MV-4-11 (cell line): ENCODE measurements around the gene CHRNE.
A peak's percentile ranks its signal among the peaks of the same experiment; 100 is the strongest.

ENCODE experiments used
- DNase-seq: peaks from one replicate; lab custom pipeline; 2025; lab: John Stamatoyannopoulos, UW

Gene CHRNE

DNA sequence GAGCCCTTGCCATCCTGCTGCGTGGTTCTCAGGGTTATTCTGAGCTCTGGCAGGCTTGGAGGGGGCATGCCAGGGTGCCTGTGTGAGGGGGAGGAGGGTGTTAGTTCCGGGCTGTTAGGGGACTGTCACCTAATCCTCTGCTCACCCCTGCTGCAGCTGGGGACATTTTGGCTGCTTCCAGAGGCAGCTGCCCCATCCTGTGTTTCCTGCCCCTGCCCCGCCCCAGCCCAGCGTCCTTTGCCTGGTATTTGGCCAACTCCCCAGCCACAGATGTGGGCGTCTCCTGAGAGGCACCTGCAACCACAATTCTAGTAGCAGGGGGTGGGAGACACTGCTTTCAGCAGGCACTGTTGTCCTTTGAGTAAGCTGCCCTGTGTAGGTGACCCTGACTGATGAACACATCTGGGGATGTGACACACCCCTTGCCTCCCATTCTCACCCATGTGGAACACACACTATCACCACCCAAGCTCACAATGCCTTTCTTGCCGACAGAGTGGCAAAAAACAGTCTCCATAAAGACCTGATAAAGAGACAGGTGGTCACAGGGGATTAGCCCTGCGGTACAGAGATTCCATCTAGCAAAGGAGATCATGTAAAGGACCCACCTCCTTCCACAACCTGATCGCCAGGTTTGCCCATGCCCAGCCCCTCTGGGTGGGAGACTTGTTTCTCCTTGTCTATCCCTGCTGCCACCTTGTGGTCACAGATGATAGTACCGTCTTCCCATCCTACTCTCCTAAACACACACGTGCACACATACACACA is at the start of gene CHRNE:
CHRNE (minus strand) TSS at position 48 of the 768 bp plus-strand sequence; CDS start at position 13, 35 bp downstream.
- DNase-seq, result peak; percentile 36

DNA sequence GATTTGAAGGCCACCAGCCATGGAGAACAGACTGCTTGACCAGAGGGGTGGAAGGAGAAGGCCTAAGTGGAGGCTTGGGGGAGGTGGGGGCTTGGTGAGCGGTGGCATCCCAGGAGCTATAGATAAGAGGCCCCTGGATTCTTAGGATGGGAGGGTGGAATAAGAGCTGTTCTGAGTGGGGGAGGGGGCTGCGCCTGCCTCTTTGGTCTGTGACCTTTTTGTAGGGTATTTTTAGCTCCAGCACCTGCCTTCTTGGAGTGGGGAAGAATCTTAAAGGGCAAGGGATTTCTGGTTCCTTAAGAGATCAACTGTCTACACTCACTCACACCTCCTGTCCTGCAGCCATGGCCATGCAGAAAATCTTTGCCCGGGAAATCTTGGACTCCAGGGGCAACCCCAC is 48.6 kb upstream of the CHRNE start:
- no peak for DNase-seq

DNA sequence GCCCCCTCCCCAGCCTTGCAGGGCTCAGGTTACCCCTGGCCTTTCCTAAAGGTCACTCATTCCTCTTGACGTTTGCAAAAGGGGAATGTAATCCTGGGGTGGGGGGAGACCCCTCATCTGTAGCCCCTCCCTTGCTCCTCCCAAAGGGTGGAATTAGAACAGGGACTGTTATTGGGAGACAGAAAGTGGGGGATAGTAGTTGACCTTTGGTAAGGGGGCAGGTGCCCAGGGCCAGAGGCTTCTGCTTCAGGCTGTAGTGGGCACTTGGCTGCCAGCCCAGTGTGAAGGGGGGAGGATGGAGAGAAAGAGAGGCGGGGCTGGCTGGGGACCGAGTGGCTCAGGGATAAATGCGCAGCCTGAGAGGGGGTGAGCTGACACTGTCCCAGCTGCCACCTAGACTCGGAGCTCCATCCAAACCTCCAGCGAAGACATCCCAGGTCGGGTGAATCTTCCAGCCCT is 47.9 kb upstream of the CHRNE start, which contains the start of gene ENO3:
ENO3 (plus strand) TSS at position 374 of the 459 bp plus-strand sequence. CDS start 711 bp downstream, outside the sequence.
- DNase-seq, result no peak

DNA sequence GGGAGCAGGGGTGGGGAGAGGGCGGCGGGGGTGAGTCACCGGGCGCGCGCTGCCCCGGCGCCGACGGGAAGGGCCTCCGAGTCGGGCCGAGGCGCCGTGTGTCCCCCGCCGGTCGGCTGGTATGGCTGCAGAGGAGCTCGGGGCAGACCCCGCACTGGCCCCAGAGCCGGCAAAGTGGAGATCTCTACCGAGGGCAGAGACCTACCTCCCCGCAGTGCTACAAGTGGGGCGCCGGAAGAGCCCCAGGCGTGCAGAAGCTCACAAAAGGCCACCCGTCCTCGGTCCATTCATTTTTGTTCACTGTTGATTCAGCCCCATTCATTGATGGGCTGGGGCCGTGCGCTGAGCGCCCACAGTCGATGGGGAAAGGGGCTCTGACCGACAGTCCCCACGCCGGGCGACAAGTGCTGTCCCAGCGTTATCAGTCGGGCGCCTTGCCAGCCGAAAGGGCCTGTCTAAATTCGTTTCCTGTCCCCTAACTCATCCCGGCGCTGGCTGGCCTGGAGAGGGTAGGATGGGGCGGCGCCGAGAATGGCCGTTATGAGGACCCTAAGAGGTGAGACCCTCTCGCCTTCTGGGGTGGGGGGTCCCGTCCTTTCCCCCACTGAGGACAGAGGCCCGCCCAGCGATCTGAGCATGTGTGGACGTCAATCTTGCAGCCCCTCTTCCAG is 47.3 kb upstream of the CHRNE start:
- peak; percentile 42 for DNase-seq

DNA sequence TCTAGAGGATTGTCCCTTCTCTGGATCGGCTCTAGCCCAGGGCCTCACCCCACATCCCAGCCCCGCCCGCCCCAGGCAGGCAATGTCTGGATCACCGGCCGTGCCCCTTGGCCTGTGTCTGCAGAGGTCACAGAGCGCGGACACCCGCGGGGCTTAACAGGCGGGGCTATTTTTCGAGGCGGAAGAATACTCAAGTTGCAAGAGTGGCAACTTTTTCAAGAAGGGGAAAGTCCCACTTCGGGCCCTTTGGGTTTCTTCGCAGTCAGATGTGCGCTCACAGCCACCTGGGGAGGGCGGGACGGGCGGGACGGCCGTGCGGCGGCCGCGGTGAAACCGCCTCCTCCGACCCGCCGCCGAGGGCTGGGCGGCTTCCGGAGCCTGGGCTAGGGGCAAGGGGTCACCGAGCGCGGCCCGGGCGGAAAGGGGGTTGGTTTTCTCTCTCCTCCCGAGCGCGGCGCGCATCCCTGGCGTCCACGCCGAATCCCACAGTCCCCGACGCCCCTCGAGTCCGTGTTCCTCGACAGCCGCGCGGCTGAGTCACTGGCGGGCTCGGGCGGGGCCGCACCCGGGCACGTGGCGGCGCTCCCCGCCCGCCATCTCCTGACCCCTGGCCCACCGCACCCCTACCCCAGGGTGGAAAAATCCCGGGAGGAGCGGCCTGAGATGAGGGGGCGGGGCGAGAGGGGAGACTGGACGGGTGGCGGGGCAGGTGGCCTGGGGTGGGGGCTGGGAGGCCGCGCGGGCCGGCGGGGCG is 46.6 kb upstream of the CHRNE start:
- peak; percentile 73 for DNase-seq

DNA sequence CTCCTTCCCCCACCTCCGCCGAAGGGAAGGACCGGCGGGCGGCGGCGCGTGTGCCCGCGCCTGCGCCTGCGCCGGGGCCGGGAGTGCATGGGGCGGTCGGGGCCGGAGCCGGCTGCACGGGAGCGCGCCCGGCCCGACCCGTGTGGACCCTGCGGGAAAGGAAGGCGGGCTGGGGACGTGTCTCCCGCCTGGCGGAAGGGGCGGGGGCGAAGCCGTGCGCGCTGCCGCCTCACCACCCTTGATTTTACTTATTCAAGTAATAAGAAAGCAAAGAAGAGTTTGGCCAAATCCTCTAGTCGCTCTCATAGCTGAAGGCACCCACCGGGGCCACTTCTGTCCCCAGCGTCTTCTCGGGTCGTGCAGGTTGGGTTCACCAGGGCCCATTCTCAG is 46.0 kb upstream of the CHRNE start:
- DNase-seq, result peak; percentile 89

DNA sequence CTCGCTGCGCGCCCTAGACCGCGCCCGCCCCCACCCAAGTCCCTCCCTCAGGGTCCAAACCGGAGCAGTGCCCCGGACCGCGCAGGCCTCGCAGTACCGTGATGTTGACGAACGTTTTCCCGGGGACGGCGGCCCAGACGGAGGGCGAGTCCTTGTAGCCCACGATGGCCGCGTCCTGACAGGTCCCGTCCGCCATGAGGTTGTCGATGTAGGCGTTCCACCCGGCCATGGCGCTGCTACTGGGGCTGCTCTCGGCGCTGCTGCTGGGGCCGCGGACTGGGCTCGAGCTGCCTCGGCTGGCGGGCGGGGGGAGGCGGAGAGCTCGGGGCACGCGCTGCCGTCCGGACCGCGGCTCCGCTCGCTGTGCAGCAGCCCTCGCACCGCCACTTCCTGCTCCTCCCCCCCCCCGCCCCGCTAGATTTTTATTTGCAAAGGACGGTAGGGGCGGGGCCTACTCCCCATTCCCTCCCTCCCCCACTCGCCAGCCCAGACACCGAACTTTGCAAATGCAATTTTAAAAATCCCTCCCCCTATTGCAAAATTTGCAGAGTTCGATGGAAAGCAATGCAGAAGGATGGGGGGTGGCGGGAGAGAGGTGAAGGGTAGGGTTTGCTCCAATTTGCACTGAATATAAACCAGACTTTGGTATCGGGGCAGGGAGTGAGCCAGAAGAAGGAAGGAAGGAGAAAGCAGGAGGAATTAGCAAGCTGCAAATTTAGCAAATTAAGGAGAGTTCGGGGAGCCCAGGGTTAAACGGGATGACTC is 45.5 kb upstream of the CHRNE start, which contains the start of gene PFN1:
PFN1 (minus strand) TSS at position 365 of the 765 bp plus-strand sequence; CDS start at position 229, 136 bp downstream.
- DNase-seq, result peak; percentile 93

DNA sequence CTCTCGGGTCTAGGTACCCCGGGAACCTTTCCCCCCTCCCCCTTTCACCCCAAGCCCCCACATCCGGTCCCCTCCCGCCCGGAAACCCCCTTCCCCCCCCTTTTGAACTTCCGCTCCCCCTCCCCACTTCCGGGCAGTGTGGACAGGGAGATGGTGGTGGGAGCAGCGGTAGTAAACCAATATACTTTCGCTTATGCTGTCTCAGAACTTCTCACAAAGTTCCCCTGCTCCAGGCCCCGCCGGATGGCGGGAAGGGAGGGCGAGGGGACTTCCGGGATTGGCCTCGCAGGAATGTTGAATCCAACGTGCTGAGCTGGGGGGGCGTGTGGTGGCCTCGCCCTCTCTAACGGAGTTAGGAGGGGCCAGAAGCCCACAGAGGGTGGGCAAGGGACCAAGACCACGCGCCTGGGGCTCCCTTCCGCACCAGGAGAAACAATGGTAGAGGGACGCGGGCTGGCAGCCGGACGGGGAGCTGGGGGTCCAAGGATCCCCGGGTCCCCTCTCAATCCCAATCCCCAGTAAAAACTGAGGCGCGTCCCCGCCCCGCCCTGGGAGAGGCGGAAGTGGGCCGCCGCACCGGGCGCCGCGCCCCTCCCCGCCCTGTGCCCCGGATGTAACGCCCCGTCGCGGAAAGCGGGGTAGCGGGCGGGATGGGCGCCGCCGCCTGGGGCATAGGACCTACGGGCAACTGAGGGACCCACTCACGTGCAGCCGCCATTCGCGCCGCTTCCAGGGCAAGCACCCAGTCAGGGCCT is 44.7 kb upstream of the CHRNE start:
- peak; percentile 45 for DNase-seq

DNA sequence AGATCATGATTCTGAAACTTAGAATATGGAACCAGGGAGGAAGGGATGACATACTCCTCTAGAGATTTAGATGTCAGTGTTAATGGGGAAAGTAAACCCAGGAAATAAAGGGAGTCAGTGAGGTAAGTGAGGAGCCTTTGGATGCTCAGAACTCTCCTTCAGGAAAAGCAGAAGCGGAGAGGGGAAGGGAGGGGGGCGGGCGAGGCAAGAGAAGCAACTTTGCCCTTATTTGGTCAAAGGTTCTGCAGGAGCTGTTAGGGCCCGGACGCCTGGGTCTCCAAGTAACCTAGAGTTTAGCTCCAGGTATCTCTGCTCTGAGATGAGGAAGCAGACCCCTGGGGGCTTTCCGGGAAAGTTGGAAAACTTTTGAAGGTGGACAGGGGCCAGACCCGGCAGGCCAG is 44.1 kb upstream of the CHRNE start:
- DNase-seq, result peak; percentile 38

DNA sequence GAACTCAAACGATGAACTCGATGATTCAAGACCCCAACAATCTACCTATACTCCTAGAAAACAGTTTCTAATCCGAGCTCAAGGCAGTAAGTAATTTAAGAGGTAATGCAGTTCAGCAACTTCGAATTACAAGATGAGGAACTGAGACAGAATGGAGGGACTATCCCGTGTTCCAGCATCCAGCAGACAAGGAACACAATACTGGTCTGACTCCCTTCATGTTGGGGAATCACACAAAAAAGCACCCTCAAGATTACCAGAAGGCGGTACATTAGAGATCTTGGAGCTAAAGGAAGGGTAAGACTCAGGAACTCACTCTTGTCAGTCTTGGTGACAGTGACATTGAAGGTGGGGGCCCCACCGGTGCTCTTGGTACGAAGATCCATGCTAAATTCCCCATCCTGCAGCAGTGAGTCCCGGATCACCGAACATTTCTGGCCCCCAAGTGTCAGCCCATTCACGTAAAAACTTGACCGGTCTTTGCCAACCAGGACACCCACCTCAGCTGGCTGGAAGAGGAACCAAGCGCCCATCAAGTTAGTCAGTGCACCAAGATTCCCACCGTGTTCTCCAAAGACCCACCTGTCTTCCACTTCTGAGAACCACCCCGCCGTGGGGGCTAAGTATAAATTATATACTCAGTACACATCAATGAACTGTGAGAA is 43.5 kb upstream of the CHRNE start:
- no peak for DNase-seq

DNA sequence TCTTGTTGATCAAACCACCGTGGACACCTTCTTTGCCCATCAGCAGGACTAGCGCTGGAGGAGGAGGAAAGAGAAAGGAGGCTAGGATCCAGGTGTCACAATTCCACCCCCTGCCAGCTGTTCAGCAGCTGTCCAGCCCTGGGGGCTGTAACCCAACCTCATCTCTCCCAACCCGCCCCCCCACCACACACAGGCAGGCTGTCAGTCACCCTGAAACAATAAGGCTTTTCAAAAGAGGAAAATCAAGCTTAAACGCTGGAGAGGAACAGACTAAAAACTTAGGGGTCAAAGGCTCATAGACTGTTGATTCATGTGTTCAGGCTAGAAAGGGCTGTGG is 43.0 kb upstream of the CHRNE start:
- DNase-seq, result no peak

DNA sequence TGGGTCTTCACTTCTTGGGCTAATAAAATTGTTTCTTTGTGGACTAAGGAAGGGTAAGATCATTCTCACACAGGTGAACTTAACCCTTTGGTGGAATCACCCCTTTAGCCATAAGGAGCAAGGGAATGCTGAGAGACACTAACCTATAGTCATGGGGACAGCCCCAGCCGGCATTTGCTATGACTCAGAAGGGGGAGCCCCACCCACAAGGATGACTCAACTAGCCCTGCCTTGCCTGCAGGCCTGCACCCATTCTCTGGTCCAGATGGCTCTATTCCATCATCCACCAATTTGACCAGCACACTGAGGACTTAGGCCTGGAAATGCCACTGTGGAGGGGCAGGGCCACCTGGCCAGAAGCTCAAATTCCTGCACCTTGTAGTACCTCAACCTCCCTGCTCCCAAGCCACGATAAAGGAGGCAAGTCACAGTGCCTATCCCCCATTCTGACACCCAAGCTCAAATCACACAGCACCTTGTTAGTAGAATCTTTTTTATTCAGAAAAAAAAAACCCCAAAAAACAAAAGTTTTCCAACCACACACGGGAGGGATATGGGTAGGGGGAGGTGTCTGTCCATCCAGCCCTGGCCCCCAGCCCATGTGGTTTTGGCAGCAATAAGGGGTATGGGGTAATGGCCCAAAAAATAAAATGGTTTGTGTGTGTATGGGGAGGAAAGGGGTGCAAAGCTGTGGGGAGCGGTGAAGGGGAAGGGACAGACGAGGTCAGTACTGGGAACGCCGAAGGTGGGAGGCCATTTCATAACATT is 42.5 kb upstream of the CHRNE start:
- peak; percentile 80 for DNase-seq

DNA sequence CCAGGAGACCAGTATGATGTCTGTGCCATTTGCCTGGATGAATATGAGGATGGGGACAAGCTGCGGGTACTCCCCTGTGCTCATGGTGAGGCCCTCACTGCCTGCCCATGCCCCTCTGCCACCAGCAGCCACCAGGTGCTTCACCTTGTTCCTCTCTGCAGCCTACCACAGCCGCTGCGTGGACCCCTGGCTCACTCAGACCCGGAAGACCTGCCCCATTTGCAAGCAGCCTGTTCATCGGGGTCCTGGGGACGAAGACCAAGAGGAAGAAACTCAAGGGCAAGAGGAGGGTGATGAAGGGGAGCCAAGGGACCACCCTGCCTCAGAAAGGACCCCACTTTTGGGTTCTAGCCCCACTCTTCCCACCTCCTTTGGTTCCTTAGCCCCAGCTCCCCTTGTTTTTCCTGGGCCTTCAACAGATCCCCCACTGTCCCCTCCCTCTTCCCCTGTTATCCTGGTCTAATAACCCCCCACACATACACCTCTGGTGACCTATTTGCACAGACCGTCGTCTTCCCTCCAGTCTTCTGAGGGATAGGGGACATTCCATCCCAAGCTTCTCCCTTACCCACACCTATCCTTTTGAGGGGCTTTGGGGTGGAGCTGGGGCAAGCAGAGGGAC is 41.8 kb upstream of the CHRNE start:
- DNase-seq, result no peak

DNA sequence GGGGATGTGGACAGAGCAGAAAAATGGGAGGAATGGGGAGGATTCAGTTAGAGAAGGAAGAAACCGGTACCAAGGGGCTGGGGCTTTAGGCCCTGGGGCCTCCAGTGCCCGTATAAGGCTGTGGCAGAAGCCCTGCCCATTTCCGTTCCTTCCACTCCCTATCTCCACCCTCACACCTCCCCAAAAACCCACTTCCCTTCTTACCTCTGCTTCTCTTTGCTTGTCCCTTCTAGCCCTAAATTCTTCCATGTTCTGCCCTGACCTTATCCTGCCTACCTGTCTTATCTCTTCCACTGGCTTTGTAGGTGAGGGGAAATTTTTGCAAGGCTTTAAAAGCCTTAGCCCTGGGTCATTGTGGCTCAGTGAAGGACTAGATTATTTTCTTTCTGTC is 41.3 kb upstream of the CHRNE start:
- DNase-seq, result peak; percentile 72

DNA sequence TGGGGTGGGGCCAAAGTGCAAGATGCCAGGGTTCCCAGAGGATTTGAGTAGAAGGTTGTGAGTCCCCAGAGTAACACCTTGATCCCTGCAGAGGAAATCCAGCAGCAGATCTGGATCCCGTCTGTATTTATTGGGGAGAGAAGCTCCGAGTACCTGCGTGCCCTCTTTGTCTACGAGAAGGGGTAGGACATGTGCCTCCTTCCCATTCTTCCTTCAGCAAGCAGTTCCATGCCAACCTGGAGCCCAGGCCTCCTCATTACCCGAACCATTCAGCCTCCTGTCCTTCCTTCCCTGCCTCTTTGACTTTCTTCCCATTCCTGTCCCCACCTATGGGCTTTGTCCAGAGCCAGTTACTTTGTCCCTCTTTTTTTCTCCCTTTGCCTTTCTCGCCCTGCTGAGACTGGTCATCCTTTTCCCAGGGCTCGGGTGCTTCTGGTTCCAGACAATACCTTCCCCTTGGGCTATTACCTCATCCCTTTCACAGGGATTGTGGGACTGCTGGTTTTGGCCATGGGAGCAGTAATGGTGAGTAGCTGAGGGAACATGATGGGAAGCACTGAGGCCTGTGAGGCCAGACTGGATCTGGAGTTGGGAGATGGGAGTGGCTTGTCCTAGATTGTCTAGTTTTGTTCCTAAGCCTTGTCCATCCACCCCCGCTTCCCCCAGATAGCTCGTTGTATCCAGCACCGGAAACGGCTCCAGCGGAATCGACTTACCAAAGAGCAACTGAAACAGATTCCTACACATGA is 40.0 kb upstream of the CHRNE start:
- DNase-seq, result no peak

DNA sequence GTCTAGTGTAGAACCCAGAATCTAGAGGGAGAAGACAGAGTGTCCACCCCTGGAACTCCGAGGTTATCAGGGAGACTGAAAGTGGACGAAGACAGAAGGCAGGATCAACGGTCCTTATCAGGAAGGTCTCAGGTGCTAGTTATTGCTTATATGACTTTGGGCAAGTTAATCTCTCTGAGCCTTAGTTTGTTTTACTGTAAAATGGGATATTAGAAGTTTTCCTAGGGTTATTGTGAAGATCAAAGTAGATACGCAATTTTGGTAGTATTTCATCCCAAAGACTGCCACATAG is 38.4 kb upstream of the CHRNE start:
- no peak for DNase-seq

DNA sequence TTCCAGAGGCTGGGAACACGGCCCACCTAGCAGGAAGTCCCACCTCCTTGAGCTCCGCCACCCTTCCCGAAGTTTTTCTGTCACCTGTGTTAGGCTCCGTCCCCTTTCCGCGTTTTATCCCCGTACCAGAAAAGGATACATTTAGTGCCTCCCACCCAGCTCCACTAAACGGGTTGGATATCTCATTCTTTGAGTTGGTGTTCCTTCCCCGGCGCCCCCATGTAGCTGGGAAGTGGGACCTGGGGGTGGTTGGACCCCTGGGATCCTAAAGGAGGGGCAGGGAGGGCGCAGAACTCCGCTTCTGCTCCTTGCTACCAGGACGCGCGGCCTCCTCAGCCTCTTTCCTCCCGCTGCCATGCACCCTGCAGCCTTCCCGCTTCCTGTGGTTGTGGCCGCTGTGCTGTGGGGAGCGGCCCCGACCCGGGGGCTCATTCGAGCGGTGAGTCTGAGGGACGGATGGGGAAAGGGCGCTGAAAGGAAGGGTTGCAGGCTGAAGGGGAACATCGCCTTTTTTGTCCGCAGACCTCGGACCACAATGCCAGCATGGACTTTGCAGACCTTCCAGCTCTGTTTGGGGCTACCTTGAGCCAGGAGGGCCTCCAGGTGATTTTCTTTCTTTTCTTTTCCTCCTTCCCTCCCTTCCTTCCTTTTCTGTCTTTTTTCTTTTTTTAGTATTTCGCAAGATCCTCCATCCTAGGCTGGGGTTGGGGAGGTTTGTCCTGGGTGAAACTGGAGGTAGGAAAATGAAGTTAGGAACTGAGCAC is 37.8 kb upstream of the CHRNE start:
- DNase-seq, result peak; percentile 12
